ENCODE results near the gene SKAP1.
A peak's percentile ranks its signal among the peaks of the same experiment; 100 is the strongest.

Gene SKAP1

GRCh38 chr17:48093341-48094045 is 336.5 kb downstream of the SKAP1 start:
- H3K27ac ChIP-seq, result peak overlapping the region; percentile 26; the same call in 1 of the 2 replicates
- TF ChIP-seq ZFX (IDR thresholded peaks at IDR 0.05), result no peak
- TF ChIP-seq, protein P1, sequence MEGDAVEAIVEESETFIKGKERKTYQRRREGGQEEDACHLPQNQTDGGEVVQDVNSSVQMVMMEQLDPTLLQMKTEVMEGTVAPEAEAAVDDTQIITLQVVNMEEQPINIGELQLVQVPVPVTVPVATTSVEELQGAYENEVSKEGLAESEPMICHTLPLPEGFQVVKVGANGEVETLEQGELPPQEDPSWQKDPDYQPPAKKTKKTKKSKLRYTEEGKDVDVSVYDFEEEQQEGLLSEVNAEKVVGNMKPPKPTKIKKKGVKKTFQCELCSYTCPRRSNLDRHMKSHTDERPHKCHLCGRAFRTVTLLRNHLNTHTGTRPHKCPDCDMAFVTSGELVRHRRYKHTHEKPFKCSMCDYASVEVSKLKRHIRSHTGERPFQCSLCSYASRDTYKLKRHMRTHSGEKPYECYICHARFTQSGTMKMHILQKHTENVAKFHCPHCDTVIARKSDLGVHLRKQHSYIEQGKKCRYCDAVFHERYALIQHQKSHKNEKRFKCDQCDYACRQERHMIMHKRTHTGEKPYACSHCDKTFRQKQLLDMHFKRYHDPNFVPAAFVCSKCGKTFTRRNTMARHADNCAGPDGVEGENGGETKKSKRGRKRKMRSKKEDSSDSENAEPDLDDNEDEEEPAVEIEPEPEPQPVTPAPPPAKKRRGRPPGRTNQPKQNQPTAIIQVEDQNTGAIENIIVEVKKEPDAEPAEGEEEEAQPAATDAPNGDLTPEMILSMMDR (conservative IDR thresholded peaks at IDR 0.05), result no peak

GRCh38 chr17:48084932-48085331 is 345.1 kb downstream of the SKAP1 start:
- no peak for TF ChIP-seq ZFX (IDR thresholded peaks at IDR 0.05)
- TF ChIP-seq, protein P1 (conservative IDR thresholded peaks at IDR 0.05), result no peak
- no peak overlapping the region for H3K27ac ChIP-seq

Measured in C4-2B (cell line).